Hepatocyte (in vitro differentiated cells): ENCODE data around the gene CASP8AP2.
"Not testable (repeated sequence)": the region's sequence is repeated elsewhere in the genome, so short reads cannot be mapped to it uniquely, and the experiment has no call there.

Experiments used
- CTCF ChIP-seq: fragments of 200-600 bp; sonication (generic); IDR thresholded peaks from 2 replicates; pipeline ENCODE4 v1.5.1; 2016; ENCODE audit warnings: antibody characterized with exemption, mild to moderate bottlenecking; ENCODE audit not compliant: poor library complexity
- EZH2 ChIP-seq: fragments of 200-600 bp; sonication (generic); IDR thresholded peaks from 2 replicates; pipeline ENCODE4 v1.6.1; 2016; ENCODE audit warnings: antibody characterized with exemption, mild to moderate bottlenecking, borderline replicate concordance

GRCh38 chr6:89892577-89892976 is 62.9 kb downstream of the CASP8AP2 start:
- not testable (repeated sequence) for TF ChIP-seq CTCF, EZH2
